HEK293 (cell line): ENCODE measurements around the gene MBD4.

Source experiments
- CTCF ChIP-seq: fragments of 450-650 bp; formaldehyde crosslinking; IDR thresholded peaks from 2 replicates; pipeline ENCODE4 v1.5.1; 2016; ENCODE audit warnings: missing biosample characterization, missing genetic modification characterization
- TF ChIP-seq, protein P1 (sequence below): fragments of 450-650 bp; formaldehyde crosslinking; IDR thresholded peaks from 2 replicates; pipeline ENCODE4 v1.5.1; 2016; ENCODE audit warnings: missing biosample characterization, missing genetic modification characterization

DNA sequence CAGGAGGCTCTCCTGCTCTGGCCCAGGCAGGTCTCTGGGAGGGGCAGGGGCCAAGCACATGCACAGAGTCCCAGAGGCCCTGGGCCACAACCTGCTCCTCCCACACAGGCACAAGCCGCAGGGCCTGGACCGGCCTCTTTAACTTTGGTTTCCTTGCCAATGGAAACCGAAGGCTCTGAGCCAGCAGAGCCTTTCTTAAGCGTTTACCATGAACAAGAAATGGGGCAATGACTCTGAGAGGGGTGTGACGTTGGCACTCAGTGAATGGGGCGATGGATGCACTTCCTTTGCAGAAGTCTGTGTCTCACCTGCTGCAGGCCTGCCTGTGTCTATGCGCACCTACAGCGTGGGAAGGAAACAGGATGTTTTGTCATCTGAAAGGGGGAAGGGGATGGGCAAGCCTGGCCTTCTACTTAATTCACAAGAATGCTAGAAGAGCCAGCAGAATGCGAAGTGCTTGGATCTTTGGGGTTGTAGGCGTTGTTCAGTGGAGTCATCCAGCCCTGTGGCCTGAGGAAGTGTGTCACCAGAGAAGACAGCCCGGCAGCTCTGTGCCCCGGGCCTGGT lies 42.1 kb upstream of the MBD4 start:
- TF ChIP-seq, protein P1, sequence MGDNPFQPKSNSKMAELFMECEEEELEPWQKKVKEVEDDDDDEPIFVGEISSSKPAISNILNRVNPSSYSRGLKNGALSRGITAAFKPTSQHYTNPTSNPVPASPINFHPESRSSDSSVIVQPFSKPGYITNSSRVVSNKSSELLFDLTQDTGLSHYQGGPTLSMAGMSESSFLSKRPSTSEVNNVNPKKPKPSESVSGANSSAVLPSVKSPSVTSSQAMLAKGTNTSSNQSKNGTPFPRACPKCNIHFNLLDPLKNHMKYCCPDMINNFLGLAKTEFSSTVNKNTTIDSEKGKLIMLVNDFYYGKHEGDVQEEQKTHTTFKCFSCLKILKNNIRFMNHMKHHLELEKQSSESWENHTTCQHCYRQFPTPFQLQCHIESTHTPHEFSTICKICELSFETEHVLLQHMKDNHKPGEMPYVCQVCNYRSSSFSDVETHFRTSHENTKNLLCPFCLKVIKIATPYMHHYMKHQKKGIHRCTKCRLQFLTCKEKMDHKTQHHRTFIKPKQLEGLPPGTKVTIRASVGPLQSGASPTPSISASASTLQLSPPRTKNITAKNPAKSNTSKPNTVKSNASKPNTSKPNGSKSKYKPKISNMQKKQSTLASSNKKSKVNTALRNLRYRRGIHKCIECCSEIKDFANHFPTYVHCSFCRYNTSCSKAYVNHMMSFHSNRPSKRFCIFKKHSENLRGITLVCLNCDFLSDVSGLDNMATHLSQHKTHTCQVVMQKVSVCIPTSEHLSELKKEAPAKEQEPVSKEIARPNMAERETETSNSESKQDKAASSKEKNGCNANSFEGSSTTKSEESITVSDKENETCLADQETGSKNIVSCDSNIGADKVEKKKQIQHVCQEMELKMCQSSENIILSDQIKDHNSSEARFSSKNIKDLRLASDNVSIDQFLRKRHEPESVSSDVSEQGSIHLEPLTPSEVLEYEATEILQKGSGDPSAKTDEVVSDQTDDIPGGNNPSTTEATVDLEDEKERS (tag by site-specific recombination) = no peak
- no peak for TF ChIP-seq CTCF (tag by site-specific recombination)
